GM20431 (cell line): ENCODE results near the gene TUBB4B.
"Not testable (repeated sequence)": the region's sequence is repeated elsewhere in the genome, so short reads cannot be mapped to it uniquely, and the experiment has no call there.

Source experiments
- in situ Hi-C: fragments of 300-500 bp; cut with MseI, MboI; formaldehyde crosslinking; loops from one replicate; pipeline ENCODE4 v1.15.0; 2020; ENCODE audit warnings: low sequenced_read_pairs; ENCODE audit not compliant: unreplicated experiment

The TUBB4B gene

DNA sequence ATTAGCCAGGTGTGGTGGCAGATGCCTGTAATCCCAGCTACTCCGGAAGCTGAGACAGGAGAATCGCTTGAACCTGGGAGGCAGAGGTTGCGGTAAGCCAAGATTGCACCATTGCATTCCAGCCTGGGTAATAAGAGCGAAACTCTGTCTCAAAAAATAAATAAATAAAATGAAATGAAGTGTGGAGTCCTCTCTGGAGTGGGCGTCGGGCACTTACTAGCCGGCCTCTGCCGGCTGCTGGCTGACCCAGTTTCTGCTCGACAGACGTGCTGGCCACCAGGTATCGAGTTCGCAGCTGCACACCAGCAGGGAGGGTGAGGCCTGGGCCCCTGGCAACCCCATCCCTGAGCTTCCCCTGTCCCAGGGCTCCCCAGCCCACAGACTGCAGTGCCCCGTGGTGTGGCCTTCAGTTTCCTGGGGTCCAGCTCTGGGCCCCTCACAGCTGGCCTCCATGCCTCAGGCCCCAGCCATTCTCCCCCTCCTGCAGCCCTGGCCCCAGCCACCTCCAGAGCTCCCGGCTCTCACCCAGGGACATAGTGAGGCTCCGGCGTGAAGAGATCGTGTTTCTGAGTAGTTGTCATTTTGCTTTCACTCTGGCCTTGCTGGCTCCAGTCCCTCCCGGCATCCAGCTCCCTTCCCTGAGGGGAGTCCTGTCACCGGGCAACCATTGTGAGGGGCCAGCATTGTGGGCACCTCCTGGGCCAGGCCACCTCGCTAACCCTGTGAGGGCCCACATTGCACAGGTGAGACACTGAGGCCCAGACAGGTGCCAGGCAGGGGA is 6.2 kb downstream of the TUBB4B start:
- in situ Hi-C loops: no loop called here

DNA sequence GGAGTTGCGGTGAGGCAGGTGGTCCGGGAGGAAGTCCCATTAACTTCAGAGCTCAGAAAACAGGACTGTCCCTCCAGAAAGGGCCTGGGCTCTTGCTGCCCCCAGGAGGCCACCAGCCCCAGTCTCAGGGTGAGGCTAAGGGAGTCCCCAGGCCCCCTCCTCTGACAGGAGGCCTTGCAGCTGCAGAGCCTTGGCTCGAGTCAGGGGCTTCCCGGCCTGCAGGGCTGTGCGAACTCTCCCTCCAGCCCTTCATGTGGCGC is 6.8 kb downstream of the TUBB4B start:
- in situ Hi-C loops: no loop called here

DNA sequence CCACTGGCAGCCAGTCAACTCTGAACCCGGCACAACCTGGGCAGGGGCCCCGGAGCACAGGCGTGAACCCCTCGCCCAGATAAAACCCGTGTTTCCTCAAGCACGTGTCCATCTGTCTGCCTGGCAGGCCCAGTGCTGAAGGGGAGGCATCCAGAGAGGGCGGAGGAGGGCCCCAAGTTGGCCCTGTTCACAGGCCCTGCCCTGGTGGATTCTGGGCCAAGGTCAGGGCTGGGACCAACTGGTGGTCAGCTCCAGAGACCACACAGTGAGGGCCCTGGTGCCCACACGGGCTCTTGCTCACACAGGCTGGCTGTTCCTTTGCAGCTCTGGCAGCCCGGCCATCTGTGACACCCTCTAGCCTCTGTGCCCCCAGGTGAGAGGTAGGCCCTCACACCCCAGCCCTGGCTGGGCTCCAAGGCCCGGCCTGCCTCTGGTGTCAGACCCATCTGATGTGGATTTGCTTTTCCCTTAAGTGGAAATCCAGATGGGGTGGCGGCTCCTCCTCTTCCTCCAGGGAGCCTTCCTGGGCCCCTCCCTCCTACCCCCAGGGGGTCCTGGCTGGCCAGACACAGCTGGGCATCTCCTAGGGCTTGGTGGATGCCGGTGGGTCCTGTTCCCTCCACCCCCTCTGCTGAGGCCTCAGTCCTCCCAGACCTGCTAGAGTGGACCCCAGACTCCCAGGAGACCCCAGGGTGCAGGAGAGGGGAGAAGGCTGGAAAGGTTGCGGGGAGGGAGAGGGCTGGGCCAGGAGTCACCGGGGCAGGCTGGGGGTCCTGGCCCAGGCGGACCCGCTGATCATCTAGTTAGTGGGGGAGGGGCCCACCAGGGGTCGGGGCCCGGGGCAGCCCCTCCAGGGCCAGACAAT is 9.5 kb downstream of the TUBB4B start:
- in situ Hi-C loops: no loop called here

- in situ Hi-C loops: no loop called here
Measured at GRCh38 chr9:137251194-137251461, 10.0 kb downstream of the TUBB4B start, which contains the start of gene STPG3. STPG3 (plus strand) TSS chr9:137251286; CDS start chr9:137251287, 1 bp downstream.

DNA sequence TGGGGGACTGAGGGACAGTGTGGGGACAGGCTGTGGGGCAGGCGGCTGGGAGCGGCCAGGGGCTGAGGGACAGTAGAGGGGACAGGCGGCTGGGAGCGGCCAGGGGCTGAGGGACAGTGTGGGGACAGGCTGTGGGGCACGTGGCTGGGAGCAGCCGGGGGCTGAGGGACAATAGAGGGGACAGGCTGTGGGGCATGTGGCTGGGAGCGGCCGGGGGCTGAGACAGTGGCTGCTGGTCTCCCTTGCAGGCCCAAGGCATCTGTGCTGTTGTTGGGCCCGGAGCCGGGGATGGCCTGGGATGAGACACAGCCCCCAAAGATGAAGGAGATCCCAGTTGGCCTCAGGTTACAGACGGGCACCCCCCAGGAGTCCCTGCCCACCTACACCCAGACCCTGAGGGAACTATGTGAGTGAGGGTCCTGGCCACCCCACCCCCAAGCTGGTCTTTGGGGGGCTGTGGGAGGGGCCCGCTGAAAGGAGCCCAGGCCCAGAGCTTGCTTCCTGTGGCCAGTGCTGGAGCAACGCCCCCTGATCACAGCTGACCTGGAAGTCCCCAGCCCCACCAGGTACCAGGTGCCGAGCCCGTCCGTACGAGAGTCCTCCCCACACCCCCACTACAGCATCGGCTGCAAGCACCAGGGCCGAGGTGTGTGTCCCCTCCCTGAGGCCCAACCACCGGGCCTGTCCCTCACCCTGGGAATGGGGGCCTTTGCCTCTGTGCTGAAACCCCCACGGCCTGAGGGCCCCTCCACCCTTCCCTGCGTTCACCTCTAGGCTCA is 10.6 kb downstream of the TUBB4B start:
- in situ Hi-C loops: no loop called here

- in situ Hi-C loops: no loop called here
Measured at GRCh38 chr9:137252555-137253506, 11.7 kb downstream of the TUBB4B start.

DNA sequence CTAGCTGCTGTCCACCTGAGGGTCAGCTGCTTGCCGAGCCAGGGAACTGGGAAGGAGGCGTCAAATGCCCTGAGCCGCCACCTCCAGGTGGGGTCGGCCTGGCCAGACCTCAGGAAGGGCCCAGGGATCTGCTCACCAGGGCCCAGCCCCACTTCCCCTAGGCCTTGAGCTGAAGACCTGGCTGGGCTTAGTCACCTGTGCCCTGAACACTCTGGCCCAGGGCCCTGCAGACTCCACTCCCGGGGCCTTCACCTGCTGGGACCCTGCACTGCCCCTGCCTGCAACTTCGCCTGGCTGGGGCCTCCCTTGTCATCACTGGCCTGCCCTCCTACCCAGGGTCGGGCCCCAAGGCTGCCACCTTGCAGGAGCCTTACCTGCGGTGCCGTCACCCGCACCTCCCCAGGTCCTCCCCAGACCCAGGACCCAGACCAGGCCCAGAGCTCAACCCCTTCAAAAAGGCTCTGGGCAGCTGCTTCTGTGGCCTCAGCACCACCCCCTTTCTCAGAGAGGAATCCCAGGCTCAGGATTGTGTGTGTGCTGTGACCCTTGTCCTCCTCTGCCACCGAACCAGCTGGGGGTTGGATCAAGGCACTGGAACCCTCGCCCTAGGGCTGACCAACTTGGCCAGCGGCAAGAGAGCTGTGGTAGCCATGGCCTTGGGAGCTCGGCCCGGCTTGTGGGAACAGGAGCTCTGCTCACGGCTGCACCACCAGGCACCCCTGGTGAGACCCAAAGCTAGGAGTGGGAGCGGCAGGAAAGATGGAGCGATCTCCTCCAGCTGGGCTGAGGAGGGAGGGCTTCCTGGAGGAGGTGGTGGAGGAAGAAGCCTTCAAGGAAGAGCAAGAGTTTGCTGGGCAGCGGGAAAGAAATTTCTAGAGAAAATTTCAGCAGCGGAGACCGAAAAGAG is 12.9 kb downstream of the TUBB4B start:
- in situ Hi-C loops: no loop called here

DNA sequence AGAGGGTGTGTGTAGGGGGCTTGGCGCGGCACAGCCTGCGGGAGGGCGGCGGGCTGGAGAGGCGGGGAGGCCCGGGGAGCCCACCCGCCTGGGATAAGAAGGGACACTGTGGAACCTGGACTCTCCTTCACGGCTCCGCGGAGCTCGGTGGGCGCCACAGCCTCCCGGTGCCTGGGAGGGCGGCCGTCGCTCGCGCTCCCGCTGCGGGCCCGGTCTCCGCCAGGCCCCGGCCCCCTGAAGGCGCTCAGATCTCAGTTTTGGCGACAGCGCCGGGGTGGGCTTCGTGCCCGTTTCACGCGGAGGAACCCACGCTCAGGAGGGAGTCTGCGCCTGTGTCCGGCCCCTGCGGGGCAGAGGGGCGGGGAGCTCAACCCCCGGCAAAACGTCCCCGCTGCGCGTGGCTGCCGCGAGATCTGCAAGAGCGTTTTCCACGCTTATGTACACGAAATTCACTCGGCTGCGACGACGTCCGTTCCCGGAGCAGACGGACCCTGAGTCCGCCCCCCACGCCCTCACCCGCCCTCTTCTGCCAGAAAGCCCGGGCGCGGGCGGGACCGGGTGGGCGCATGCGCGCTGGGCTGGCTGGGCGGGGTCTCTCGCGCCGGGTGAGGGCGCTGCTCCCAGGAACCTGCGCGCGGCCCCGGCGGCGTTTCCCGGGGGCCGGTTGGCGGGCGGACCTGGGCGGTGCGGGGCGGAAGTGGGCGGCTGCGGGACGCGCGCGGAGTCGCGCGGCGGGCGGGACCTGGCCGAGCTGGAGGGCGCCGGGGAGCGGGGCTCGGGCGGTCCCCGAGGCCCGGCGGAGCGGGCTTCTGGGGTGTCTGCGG is 13.7 kb downstream of the TUBB4B start, which contains the start of gene NELFB:
Gene NELFB, plus strand, starts transcription at position 704 of the 824 bp plus-strand sequence.
- in situ Hi-C loops: no loop called here

DNA sequence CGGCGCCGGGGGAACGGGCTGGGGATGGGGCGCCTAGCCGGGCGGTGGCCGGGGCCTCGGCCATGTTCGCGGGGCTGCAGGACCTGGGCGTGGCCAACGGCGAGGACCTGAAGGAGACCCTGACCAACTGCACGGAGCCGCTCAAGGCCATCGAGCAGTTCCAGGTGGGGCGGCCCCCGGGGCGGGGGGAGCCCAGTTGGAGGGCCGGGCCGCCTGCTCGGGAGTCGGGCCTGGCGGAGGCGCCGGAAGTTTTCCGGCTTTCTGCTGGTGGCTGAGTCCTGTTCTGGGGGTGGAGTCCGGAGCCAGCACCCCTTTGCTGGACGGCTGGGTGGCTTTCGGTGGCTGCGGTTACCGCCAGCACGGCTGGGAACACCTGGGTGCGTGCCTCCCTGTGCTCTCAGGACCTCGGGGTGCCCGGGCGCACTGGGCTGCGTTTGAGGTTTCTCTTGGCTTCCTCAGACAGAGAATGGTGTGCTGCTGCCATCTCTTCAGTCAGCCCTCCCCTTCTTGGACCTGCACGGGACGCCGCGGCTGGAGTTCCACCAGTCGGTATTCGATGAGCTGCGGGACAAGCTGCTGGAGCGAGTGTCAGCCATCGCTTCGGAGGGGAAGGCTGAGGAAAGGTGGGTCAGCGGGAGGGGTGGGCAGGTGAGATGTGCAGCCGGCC is 14.5 kb downstream of the TUBB4B start:
- in situ Hi-C loops: no loop called here

GRCh38 chr9:137256362-137256761 is 15.3 kb downstream of the TUBB4B start:
- in situ Hi-C loops: no loop called here

DNA sequence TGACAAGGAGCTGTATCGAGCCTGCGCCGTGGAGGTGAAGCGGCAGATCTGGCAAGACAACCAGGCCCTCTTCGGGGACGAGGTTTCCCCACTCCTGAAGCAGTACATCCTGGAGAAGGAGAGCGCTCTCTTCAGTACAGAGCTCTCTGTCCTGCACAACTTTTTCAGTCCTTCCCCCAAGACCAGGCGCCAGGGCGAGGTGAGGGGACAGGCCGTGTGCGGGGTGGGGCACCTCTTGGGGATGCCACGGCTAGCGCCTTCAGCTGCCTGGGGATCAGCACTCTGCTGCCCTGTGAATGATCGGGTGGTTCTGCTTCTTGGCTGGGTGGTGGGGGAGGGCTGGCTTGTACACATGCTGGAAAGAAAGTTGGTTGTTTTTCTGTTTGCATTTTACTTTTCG is 15.8 kb downstream of the TUBB4B start:
- in situ Hi-C loops: no loop called here

GRCh38 chr9:137262173-137262908 is 21.3 kb downstream of the TUBB4B start:
- in situ Hi-C loops: not testable (repeated sequence)

- in situ Hi-C loops: no loop called here
Measured at GRCh38 chr9:137262909-137263285, 21.8 kb downstream of the TUBB4B start.

GRCh38 chr9:137263506-137263905 is 22.4 kb downstream of the TUBB4B start:
- in situ Hi-C loops: no loop called here

- in situ Hi-C loops: no loop called here
Measured at GRCh38 chr9:137264067-137264466, 23.0 kb downstream of the TUBB4B start.

- in situ Hi-C loops: no loop called here
Measured at GRCh38 chr9:137265496-137266161, 24.5 kb downstream of the TUBB4B start.
